ENCODE data around the gene PRDM16.

DNA sequence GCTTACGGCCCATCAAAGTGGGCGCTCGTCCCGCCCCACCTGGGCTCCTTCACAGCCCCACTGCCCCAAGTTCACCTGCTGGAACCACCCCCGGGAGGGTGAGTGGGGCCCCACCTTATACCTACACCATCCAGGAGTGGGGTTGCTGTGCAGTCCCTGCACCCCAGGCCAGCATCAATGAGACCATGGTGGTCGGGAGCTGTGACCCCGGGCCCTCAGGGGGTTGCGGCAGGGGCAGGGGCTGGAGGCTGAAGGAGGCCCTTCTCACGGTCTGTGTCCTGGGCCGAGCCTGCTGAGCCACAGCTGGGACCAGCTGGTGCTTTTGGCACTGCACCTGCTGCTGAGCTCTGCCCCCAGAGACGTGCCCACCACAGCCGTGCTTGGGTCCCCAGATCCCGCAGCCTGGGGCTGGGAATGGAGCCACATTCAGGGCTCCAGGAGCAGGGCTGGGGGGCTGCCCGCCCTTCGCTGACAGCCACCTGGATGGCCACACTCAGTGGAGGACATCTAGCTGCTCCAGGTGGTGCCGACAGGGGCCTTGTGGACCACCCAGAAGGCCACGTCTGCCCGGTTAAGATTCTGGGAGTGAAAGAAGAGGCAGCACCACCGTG is 30.3 kb upstream of the PRDM16 start:
- TF ChIP-seq, protein P1, sequence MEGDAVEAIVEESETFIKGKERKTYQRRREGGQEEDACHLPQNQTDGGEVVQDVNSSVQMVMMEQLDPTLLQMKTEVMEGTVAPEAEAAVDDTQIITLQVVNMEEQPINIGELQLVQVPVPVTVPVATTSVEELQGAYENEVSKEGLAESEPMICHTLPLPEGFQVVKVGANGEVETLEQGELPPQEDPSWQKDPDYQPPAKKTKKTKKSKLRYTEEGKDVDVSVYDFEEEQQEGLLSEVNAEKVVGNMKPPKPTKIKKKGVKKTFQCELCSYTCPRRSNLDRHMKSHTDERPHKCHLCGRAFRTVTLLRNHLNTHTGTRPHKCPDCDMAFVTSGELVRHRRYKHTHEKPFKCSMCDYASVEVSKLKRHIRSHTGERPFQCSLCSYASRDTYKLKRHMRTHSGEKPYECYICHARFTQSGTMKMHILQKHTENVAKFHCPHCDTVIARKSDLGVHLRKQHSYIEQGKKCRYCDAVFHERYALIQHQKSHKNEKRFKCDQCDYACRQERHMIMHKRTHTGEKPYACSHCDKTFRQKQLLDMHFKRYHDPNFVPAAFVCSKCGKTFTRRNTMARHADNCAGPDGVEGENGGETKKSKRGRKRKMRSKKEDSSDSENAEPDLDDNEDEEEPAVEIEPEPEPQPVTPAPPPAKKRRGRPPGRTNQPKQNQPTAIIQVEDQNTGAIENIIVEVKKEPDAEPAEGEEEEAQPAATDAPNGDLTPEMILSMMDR (IDR thresholded peaks at IDR 0.05): no peak
- no peak for TF ChIP-seq SIN3A (IDR thresholded peaks at IDR 0.05; ENCODE audit: borderline replicate concordance, low read depth, low read length)
- no peak for TF ChIP-seq EZH2phosphoT487 (IDR thresholded peaks at IDR 0.05; ENCODE audit: borderline replicate concordance, low read depth)

Measured in SK-N-SH (cell line).